GM12878 (cell line): ENCODE measurements around the gene IRX4. TPM values are rescaled to one million over a fixed set of nuclear protein-coding genes. Genes with fewer than 3 reads are reported as not detected.

Experiments used
- ATAC-seq: fragments of 200-7000 bp; cut with Tn5 transposase; 3 replicates; pipeline ENCODE4 v1.9.1; 2020; ENCODE audit warnings: mild to moderate bottlenecking, moderate library complexity
- BruUV-seq: library from RNA; stranded (reverse); fragments of 400-500 nt; replicated peaks from 2 replicates; lab custom pipeline; 2021; lab: Mats Ljungman, UMichigan
- CTCF ChIA-PET: fragments of 300-600 bp; sonication (Branson Sonifier 250); formaldehyde crosslinking; extraction: SDS; loops from one replicate; lab custom pipeline; 2021; ENCODE audit warnings: inconsistent platforms; lab: Yijun Ruan, JAX
- POLR2A ChIA-PET: fragments of 350-600 bp; formaldehyde crosslinking; extraction: SDS; loops from one replicate; lab custom pipeline; 2021; ENCODE audit warnings: inconsistent platforms; lab: Charles Lee
- RAD21 ChIA-PET: fragments of 300-600 bp; sonication (Branson Sonifier 250); formaldehyde crosslinking; loops from one replicate; lab custom pipeline; 2023; ENCODE audit warnings: antibody characterized with exemption; ENCODE audit not compliant: unreplicated experiment; lab: Charles Lee
- SMC1A ChIA-PET: fragments of 300-600 bp; sonication (Branson Sonifier 250); formaldehyde crosslinking; loops from one replicate; lab custom pipeline; 2023; ENCODE audit not compliant: unreplicated experiment, uncharacterized antibody; lab: Charles Lee
- DNase-seq: peaks from one replicate; pipeline ENCODE4 v3.0.0-alpha.2; 2011; ENCODE audit warnings: low read depth, low spot score
- FAIRE-seq: peaks from 3 replicates; lab custom pipeline; 2011; peaks lifted over from hg19 to GRCh38; lab: Jason Lieb, UNC
- H2AFZ ChIP-seq: 2 replicates; pipeline ENCODE4 v1.6.0; 2011; ENCODE audit warnings: low read depth, low read length, control low read depth; ENCODE audit not compliant: control insufficient read depth
- H3K27ac ChIP-seq: 2 replicates; pipeline ENCODE4 v1.5.1; 2011; ENCODE audit warnings: control low read depth; ENCODE audit not compliant: control insufficient read depth, insufficient read depth
- H3K27me3 ChIP-seq, 2 experiments: replicated peaks in 1 of 2; 2 replicates each; pipeline versions ENCODE4 v1.6.0 to v1.6.1; 2011; ENCODE audit warnings: low read length in 1 of 2; ENCODE audit not compliant: control insufficient read depth in 2 of 2, insufficient read depth in 2 of 2
- H3K36me3 ChIP-seq, 2 experiments: 2 replicates each; pipeline ENCODE4 v1.5.1; 2011; ENCODE audit warnings: low read length in 1 of 2; ENCODE audit not compliant: control insufficient read depth in 2 of 2, insufficient read depth in 2 of 2
- H3K4me1 ChIP-seq: 2 replicates; pipeline ENCODE4 v1.6.1; 2011; ENCODE audit warnings: mild to moderate bottlenecking, low read length, moderate library complexity, mixed read lengths; ENCODE audit not compliant: control insufficient read depth, insufficient read depth
- H3K4me2 ChIP-seq: 2 replicates; pipeline ENCODE4 v1.6.0; 2011; ENCODE audit warnings: control low read depth; ENCODE audit not compliant: control insufficient read depth, insufficient read depth
- H3K4me3 ChIP-seq: fragments of 200-600 bp; sonication (generic); 2 replicates; pipeline ENCODE4 v1.5.1; 2016
- H3K79me2 ChIP-seq: 2 replicates; pipeline ENCODE4 v1.6.0; 2011; ENCODE audit warnings: low read length; ENCODE audit not compliant: control insufficient read depth, insufficient read depth
- H3K9ac ChIP-seq: 2 replicates; pipeline ENCODE4 v1.8.0; 2011; ENCODE audit warnings: low read length, control low read depth, mixed read lengths; ENCODE audit not compliant: control insufficient read depth, insufficient read depth
- H3K9me3 ChIP-seq: replicated peaks from 3 replicates; pipeline ENCODE4 v1.5.1; 2011; ENCODE audit warnings: mild to moderate bottlenecking, low read length; ENCODE audit not compliant: control insufficient read depth, insufficient read depth
- H4K20me1 ChIP-seq: 2 replicates; pipeline ENCODE4 v1.6.0; 2011; ENCODE audit not compliant: control insufficient read depth, insufficient read depth
- BCL3 ChIP-seq: IDR thresholded peaks from 2 replicates; pipeline ENCODE4 v1.6.1; 2011; ENCODE audit warnings: borderline replicate concordance, low read depth, mild to moderate bottlenecking, moderate library complexity, low read length; ENCODE audit not compliant: insufficient read depth, poor library complexity, severe bottlenecking
- CHD4 ChIP-seq: fragments of 200-600 bp; sonication (generic); IDR thresholded peaks from 2 replicates; pipeline ENCODE4 v1.6.1; 2016; ENCODE audit warnings: mild to moderate bottlenecking
- CREM ChIP-seq: IDR thresholded peaks from 2 replicates; pipeline ENCODE4 v1.6.1; 2014; ENCODE audit warnings: antibody characterized with exemption, low read depth
- IKZF1 ChIP-seq: fragments of 450-650 bp; conservative IDR thresholded peaks from 2 replicates; pipeline ENCODE4 v1.6.1; 2017; ENCODE audit warnings: antibody characterized with exemption, mild to moderate bottlenecking
- KLF5 ChIP-seq: fragments of 450-650 bp; IDR thresholded peaks from 2 replicates; pipeline ENCODE4 v1.6.1; 2014; ENCODE audit warnings: mild to moderate bottlenecking; ENCODE audit not compliant: partially characterized antibody
- MYC ChIP-seq: IDR thresholded peaks from 2 replicates; pipeline ENCODE4 v1.6.1; 2011; ENCODE audit warnings: mild to moderate bottlenecking, low read length, moderate library complexity, inconsistent platforms; ENCODE audit not compliant: insufficient read depth, insufficient replicate concordance, insufficient read length, severe bottlenecking
- NR2C1 ChIP-seq: fragments of 450-650 bp; IDR thresholded peaks from 2 replicates; pipeline ENCODE4 v1.6.1; 2017; ENCODE audit warnings: antibody characterized with exemption, mild to moderate bottlenecking, moderate library complexity
- POLR2AphosphoS2 ChIP-seq: IDR thresholded peaks from 2 replicates; pipeline ENCODE4 v1.6.1; 2011; ENCODE audit warnings: low read depth, mild to moderate bottlenecking, low read length, improper control_type of control experiment, moderate library complexity
- SIX5 ChIP-seq: IDR thresholded peaks from 2 replicates; pipeline ENCODE4 v1.6.1; 2011; ENCODE audit warnings: mild to moderate bottlenecking, low read depth, low read length, moderate library complexity; ENCODE audit not compliant: severe bottlenecking
- SMAD5 ChIP-seq: IDR thresholded peaks from 2 replicates; pipeline ENCODE4 v1.6.1; 2016; ENCODE audit warnings: antibody characterized with exemption, low read depth
- SP1 ChIP-seq: IDR thresholded peaks from one replicate; pipeline ENCODE4 v1.6.1; 2011; ENCODE audit warnings: low read depth, low read length
- TCF3 ChIP-seq: IDR thresholded peaks from 2 replicates; pipeline ENCODE4 v1.6.1; 2012; ENCODE audit warnings: low read depth, mild to moderate bottlenecking, low read length, borderline replicate concordance; ENCODE audit not compliant: insufficient read depth
- USF1 ChIP-seq: IDR thresholded peaks from 2 replicates; pipeline ENCODE4 v1.6.1; 2011; ENCODE audit warnings: borderline replicate concordance, low read depth, mild to moderate bottlenecking, moderate library complexity, mixed read lengths, low read length; ENCODE audit not compliant: insufficient read depth; ENCODE audit errors: extremely low read length
- WRNIP1 ChIP-seq: IDR thresholded peaks from 2 replicates; pipeline ENCODE4 v1.6.1; 2011; ENCODE audit warnings: low read depth, low read length, improper control_type of control experiment, borderline replicate concordance
- whole genome bisulfite sequencing: methylation state at CpG from one replicate; pipeline ENCODE4 v1.1.6; 2016; ENCODE audit warnings: low lambda C conversion rate; ENCODE audit not compliant: insufficient replicate concordance, insufficient coverage; ENCODE audit errors: missing lambda C conversion rate; 5-methylcytosine and 5-hydroxymethylcytosine counted together
- in situ Hi-C: fragments of 300-500 bp; cut with MboI; formaldehyde crosslinking; loops from 9 replicates; pipeline ENCODE4 v1.14.3; 2018; ENCODE audit warnings: mixed read lengths
- intact Hi-C: fragments of 100-400 bp; cut with micrococcal nuclease; formaldehyde crosslinking; loops from one replicate; pipeline ENCODE4 v1.14.2; 2022; ENCODE audit not compliant: unreplicated experiment
- polyA plus RNA-seq, 11 experiments: library from polyadenylated mRNA; depleted of rRNA in 4 of 11; unstranded in 6 of 11; stranded (reverse) in 5 of 11; fragments of >200 nt; fragmentation: Nextera tagmentation in 4 of 11; fragmentation: Illumina TruSeq in 1 of 11; extraction: Ambion mirVana in 4 of 11; extraction: Trizol in 1 of 11; gene quantifications; 1 replicate in 1 of 11; 2 replicates in 10 of 11; pipeline versions ENCODE4 v1.2.1 to v1.2.3, GENCODE V29; 2011 to 2016; ENCODE audit warnings: inconsistent platforms in 2 of 11, missing spikeins in 2 of 11, low read depth in 1 of 11
- total RNA-seq, 4 experiments: library from RNA; depleted of rRNA in 3 of 4; stranded (reverse); fragments of >200 nt in 3 of 4; fragmentation: Illumina TruSeq in 1 of 4; extraction: Trizol in 1 of 4; gene quantifications; 2 replicates each; pipeline versions ENCODE4 v1.2.1 to v1.2.3, GENCODE V29; 2013 to 2021
- TF ChIP-seq, protein P1 (sequence below): fragments of 450-650 bp; IDR thresholded peaks from 2 replicates; pipeline ENCODE4 v1.6.1; 2017; ENCODE audit warnings: low read depth, mild to moderate bottlenecking, moderate library complexity
- TF ChIP-seq, protein P2 (sequence below): fragments of 450-650 bp; IDR thresholded peaks from 2 replicates; pipeline ENCODE4 v1.6.1; 2017; ENCODE audit warnings: mild to moderate bottlenecking, low read depth, inconsistent platforms; ENCODE audit not compliant: poor library complexity, severe bottlenecking

Gene IRX4
- total and polyA plus RNA-seq, 10 of the 15 experiments (the other 5 are each of a cell fraction or from before 2014, with no cell fraction given) = not detected

GRCh38 chr5:1907616-1908015 lies 24.9 kb upstream of the IRX4 start:
- H3K4me2 ChIP-seq = no peak overlapping the region
- no peak overlapping the region for H3K4me3 ChIP-seq
- no peak overlapping the region for H3K27ac ChIP-seq
- 16% methylated on average over 8 of the region's 8 CpGs for WGBS
- H3K9ac ChIP-seq = no peak overlapping the region
- no peak overlapping the region for H2AFZ ChIP-seq
- SMC1A ChIA-PET = no interaction called here
- H3K27me3 ChIP-seq = no peaks in the 10 kb centered on the region; a peak in 1 of 4 replicates
- no peak for ATAC-seq
- no peak for DNase-seq
- FAIRE-seq = no peak
- intact Hi-C loops (no loop called here), in situ Hi-C loops (no loop called here)
- TF ChIP-seq SMAD5 (no peak), KLF5 (no peak), CREM (no peak), USF1 (no peak), SP1 (no peak), POLR2AphosphoS2 (no peak), TCF3 (no peak), NR2C1 (no peak), CHD4 (no peak), MYC (no peak), SIX5 (no peak), IKZF1 (no peak), BCL3 (no peak), WRNIP1 (no peak)
- TF ChIP-seq, protein P1, sequence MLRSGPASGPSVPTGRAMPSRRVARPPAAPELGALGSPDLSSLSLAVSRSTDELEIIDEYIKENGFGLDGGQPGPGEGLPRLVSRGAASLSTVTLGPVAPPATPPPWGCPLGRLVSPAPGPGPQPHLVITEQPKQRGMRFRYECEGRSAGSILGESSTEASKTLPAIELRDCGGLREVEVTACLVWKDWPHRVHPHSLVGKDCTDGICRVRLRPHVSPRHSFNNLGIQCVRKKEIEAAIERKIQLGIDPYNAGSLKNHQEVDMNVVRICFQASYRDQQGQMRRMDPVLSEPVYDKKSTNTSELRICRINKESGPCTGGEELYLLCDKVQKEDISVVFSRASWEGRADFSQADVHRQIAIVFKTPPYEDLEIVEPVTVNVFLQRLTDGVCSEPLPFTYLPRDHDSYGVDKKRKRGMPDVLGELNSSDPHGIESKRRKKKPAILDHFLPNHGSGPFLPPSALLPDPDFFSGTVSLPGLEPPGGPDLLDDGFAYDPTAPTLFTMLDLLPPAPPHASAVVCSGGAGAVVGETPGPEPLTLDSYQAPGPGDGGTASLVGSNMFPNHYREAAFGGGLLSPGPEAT = no peak
- TF ChIP-seq, protein P2, sequence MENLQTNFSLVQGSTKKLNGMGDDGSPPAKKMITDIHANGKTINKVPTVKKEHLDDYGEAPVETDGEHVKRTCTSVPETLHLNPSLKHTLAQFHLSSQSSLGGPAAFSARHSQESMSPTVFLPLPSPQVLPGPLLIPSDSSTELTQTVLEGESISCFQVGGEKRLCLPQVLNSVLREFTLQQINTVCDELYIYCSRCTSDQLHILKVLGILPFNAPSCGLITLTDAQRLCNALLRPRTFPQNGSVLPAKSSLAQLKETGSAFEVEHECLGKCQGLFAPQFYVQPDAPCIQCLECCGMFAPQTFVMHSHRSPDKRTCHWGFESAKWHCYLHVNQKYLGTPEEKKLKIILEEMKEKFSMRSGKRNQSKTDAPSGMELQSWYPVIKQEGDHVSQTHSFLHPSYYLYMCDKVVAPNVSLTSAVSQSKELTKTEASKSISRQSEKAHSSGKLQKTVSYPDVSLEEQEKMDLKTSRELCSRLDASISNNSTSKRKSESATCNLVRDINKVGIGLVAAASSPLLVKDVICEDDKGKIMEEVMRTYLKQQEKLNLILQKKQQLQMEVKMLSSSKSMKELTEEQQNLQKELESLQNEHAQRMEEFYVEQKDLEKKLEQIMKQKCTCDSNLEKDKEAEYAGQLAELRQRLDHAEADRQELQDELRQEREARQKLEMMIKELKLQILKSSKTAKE = no peak
- H3K36me3 ChIP-seq = no peaks in the 10 kb centered on the region
- H3K4me1 ChIP-seq = no peaks in the 10 kb centered on the region
- H3K79me2 ChIP-seq = no peaks in the 10 kb centered on the region
- CTCF ChIA-PET = no interaction called here
- H3K9me3 ChIP-seq = no peaks in the 10 kb centered on the region; the same call in 2 of the 3 replicates
- RAD21 ChIA-PET = no interaction called here
- POLR2A ChIA-PET = no interaction called here
- no peaks in the 10 kb centered on the region for H4K20me1 ChIP-seq
- no TSS peak for BruUV-seq
